GM12878 (cell line): ENCODE data around the gene MYH6.

Experiments used
- CREM ChIP-seq: IDR thresholded peaks from 2 replicates; pipeline ENCODE4 v1.6.1; 2014; ENCODE audit warnings: antibody characterized with exemption, low read depth
- DPF2 ChIP-seq: fragments of 450-650 bp; IDR thresholded peaks from 2 replicates; pipeline ENCODE4 v1.6.1; 2017; ENCODE audit warnings: mild to moderate bottlenecking
- MEF2A ChIP-seq: IDR thresholded peaks from 2 replicates; pipeline ENCODE4 v1.6.1; 2011; ENCODE audit warnings: low read depth, mild to moderate bottlenecking, low read length, moderate library complexity; ENCODE audit not compliant: insufficient read depth
- MTA3 ChIP-seq: IDR thresholded peaks from 2 replicates; pipeline ENCODE4 v1.6.1; 2012; ENCODE audit warnings: low read length, inconsistent platforms, borderline replicate concordance
- MYC ChIP-seq: IDR thresholded peaks from 2 replicates; pipeline ENCODE4 v1.6.1; 2011; ENCODE audit warnings: mild to moderate bottlenecking, low read length, moderate library complexity, inconsistent platforms; ENCODE audit not compliant: insufficient read depth, insufficient replicate concordance, insufficient read length, severe bottlenecking
- POLR2AphosphoS5 ChIP-seq: IDR thresholded peaks from 2 replicates; pipeline ENCODE4 v1.6.1; 2011; ENCODE audit warnings: mild to moderate bottlenecking, low read length, inconsistent platforms
- SIN3A ChIP-seq: IDR thresholded peaks from 2 replicates; pipeline ENCODE4 v1.6.1; 2012; ENCODE audit warnings: low read depth, low read length, improper control_type of control experiment
- TCF7 ChIP-seq: IDR thresholded peaks from 2 replicates; pipeline ENCODE4 v1.6.1; 2014; ENCODE audit warnings: antibody characterized with exemption, borderline replicate concordance
- TF ChIP-seq, protein P1 (sequence below), 3 experiments: IDR thresholded peaks in 2 of 3; conservative IDR thresholded peaks in 1 of 3; 2 replicates each; pipeline ENCODE4 v1.5.1; 2011; ENCODE audit warnings: low read depth in 3 of 3, low read length in 3 of 3, mild to moderate bottlenecking in 3 of 3, control low read depth in 2 of 3, moderate library complexity in 2 of 3, inconsistent platforms in 1 of 3, mixed read lengths in 1 of 3; ENCODE audit not compliant: control insufficient read depth in 2 of 3, insufficient read depth in 1 of 3; ENCODE audit errors: extremely low read depth in 1 of 3
- TF ChIP-seq, protein P2 (sequence below): IDR thresholded peaks from 2 replicates; pipeline ENCODE4 v1.6.1; 2011; ENCODE audit warnings: low read depth, low read length, improper control_type of control experiment, borderline replicate concordance
- TF ChIP-seq, protein P3 (sequence below): fragments of 450-650 bp; IDR thresholded peaks from 2 replicates; pipeline ENCODE4 v1.6.1; 2017; ENCODE audit warnings: mild to moderate bottlenecking
- TF ChIP-seq, protein P4 (sequence below): IDR thresholded peaks from 2 replicates; pipeline ENCODE4 v1.6.1; 2012; ENCODE audit warnings: low read depth, low read length, improper control_type of control experiment
- TF ChIP-seq, protein P5 (sequence below): fragments of 450-650 bp; IDR thresholded peaks from 2 replicates; pipeline ENCODE4 v1.6.1; 2017; ENCODE audit warnings: mild to moderate bottlenecking, moderate library complexity

DNA sequence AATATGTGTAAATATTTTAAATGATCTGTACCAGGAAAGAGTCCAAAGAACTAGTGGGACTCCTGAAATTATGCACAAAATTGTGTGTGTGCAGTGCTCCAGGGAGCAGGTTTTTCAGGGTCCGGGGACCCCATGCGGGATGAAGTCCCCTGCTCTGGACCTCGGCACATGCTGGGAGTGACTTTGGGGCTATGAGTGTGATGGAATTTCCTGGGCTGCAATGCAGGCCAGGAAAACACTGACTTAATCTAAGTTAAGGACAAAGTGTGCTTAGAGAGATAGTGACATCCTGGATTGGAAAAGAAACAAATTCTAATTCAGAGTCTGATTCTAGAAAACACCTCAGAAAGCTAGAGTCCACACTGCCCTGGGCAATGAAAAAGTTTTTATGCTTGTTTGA lies 6.2 kb upstream of the MYH6 start:
- TF ChIP-seq, protein P1, sequence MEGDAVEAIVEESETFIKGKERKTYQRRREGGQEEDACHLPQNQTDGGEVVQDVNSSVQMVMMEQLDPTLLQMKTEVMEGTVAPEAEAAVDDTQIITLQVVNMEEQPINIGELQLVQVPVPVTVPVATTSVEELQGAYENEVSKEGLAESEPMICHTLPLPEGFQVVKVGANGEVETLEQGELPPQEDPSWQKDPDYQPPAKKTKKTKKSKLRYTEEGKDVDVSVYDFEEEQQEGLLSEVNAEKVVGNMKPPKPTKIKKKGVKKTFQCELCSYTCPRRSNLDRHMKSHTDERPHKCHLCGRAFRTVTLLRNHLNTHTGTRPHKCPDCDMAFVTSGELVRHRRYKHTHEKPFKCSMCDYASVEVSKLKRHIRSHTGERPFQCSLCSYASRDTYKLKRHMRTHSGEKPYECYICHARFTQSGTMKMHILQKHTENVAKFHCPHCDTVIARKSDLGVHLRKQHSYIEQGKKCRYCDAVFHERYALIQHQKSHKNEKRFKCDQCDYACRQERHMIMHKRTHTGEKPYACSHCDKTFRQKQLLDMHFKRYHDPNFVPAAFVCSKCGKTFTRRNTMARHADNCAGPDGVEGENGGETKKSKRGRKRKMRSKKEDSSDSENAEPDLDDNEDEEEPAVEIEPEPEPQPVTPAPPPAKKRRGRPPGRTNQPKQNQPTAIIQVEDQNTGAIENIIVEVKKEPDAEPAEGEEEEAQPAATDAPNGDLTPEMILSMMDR (IDR thresholded peaks at IDR 0.05 in 2 of 3, conservative IDR thresholded peaks at IDR 0.05 in 1 of 3; ENCODE audit: control insufficient read depth in 2 of 3, extremely low read depth in 1 of 3, insufficient read depth in 1 of 3, low read depth in 3 of 3, low read length in 3 of 3), result no peak
- TF ChIP-seq, protein P2, sequence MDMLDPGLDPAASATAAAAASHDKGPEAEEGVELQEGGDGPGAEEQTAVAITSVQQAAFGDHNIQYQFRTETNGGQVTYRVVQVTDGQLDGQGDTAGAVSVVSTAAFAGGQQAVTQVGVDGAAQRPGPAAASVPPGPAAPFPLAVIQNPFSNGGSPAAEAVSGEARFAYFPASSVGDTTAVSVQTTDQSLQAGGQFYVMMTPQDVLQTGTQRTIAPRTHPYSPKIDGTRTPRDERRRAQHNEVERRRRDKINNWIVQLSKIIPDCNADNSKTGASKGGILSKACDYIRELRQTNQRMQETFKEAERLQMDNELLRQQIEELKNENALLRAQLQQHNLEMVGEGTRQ, result no peak
- TF ChIP-seq MEF2A, result no peak
- no peak for TF ChIP-seq DPF2
- no peak for TF ChIP-seq SIN3A
- TF ChIP-seq POLR2AphosphoS5, result no peak
- no peak for TF ChIP-seq MTA3
- no peak for TF ChIP-seq MYC
- TF ChIP-seq, protein P3, sequence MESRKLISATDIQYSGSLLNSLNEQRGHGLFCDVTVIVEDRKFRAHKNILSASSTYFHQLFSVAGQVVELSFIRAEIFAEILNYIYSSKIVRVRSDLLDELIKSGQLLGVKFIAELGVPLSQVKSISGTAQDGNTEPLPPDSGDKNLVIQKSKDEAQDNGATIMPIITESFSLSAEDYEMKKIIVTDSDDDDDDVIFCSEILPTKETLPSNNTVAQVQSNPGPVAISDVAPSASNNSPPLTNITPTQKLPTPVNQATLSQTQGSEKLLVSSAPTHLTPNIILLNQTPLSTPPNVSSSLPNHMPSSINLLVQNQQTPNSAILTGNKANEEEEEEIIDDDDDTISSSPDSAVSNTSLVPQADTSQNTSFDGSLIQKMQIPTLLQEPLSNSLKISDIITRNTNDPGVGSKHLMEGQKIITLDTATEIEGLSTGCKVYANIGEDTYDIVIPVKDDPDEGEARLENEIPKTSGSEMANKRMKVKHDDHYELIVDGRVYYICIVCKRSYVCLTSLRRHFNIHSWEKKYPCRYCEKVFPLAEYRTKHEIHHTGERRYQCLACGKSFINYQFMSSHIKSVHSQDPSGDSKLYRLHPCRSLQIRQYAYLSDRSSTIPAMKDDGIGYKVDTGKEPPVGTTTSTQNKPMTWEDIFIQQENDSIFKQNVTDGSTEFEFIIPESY, result no peak
- TF ChIP-seq TCF7, result no peak
- TF ChIP-seq, protein P4, sequence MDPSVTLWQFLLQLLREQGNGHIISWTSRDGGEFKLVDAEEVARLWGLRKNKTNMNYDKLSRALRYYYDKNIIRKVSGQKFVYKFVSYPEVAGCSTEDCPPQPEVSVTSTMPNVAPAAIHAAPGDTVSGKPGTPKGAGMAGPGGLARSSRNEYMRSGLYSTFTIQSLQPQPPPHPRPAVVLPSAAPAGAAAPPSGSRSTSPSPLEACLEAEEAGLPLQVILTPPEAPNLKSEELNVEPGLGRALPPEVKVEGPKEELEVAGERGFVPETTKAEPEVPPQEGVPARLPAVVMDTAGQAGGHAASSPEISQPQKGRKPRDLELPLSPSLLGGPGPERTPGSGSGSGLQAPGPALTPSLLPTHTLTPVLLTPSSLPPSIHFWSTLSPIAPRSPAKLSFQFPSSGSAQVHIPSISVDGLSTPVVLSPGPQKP, result no peak
- TF ChIP-seq CREM, result no peak
- TF ChIP-seq, protein P5, sequence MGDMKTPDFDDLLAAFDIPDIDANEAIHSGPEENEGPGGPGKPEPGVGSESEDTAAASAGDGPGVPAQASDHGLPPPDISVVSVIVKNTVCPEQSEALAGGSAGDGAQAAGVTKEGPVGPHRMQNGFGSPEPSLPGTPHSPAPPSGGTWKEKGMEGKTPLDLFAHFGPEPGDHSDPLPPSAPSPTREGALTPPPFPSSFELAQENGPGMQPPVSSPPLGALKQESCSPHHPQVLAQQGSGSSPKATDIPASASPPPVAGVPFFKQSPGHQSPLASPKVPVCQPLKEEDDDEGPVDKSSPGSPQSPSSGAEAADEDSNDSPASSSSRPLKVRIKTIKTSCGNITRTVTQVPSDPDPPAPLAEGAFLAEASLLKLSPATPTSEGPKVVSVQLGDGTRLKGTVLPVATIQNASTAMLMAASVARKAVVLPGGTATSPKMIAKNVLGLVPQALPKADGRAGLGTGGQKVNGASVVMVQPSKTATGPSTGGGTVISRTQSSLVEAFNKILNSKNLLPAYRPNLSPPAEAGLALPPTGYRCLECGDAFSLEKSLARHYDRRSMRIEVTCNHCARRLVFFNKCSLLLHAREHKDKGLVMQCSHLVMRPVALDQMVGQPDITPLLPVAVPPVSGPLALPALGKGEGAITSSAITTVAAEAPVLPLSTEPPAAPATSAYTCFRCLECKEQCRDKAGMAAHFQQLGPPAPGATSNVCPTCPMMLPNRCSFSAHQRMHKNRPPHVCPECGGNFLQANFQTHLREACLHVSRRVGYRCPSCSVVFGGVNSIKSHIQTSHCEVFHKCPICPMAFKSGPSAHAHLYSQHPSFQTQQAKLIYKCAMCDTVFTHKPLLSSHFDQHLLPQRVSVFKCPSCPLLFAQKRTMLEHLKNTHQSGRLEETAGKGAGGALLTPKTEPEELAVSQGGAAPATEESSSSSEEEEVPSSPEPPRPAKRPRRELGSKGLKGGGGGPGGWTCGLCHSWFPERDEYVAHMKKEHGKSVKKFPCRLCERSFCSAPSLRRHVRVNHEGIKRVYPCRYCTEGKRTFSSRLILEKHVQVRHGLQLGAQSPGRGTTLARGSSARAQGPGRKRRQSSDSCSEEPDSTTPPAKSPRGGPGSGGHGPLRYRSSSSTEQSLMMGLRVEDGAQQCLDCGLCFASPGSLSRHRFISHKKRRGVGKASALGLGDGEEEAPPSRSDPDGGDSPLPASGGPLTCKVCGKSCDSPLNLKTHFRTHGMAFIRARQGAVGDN, result no peak
